HL-60 (cell line): Measurements from ENCODE around the gene SPP1.
"Not testable (repeated sequence)": the region's sequence is repeated elsewhere in the genome, so short reads cannot be mapped to it uniquely, and the experiment has no call there.

Experiments
- DNase-seq, 2 experiments: peaks; one replicate each; pipeline ENCODE4 v3.0.0-alpha.2; 2010 to 2020; ENCODE audit warnings: low read depth in 1 of 2, low spot score in 1 of 2
- H3K27ac ChIP-seq: fragments of 250-450 bp; sonication (Bioruptor Pico); replicated peaks from 2 replicates; pipeline ENCODE4 v1.5.1; 2020; ENCODE audit warnings: mild to moderate bottlenecking, moderate library complexity
- H3K27me3 ChIP-seq: fragments of 250-450 bp; sonication (Bioruptor Pico); 2 replicates; pipeline ENCODE4 v1.5.1; 2021; ENCODE audit warnings: mild to moderate bottlenecking, moderate library complexity; ENCODE audit not compliant: insufficient read depth, poor library complexity, severe bottlenecking
- H3K4me3 ChIP-seq: replicated peaks from 2 replicates; pipeline ENCODE4 v1.5.1; 2011; ENCODE audit warnings: mild to moderate bottlenecking, control low read depth, low read length; ENCODE audit not compliant: insufficient read depth
- GABPA ChIP-seq: IDR thresholded peaks from 2 replicates; pipeline ENCODE4 v1.6.1; 2012; ENCODE audit warnings: low read depth
- POLR2AphosphoS5 ChIP-seq: IDR thresholded peaks from 2 replicates; pipeline ENCODE4 v1.6.1; 2012; ENCODE audit warnings: low read depth
- SPI1 ChIP-seq: IDR thresholded peaks from 2 replicates; pipeline ENCODE4 v1.6.1; 2012; ENCODE audit warnings: low read depth, mild to moderate bottlenecking, borderline replicate concordance
- TF ChIP-seq, protein P1 (sequence below): IDR thresholded peaks from one replicate; pipeline ENCODE4 v1.5.1; 2011; ENCODE audit warnings: low read length, control low read depth, inconsistent platforms; ENCODE audit not compliant: insufficient read depth
- TF ChIP-seq, protein P2 (sequence below): IDR thresholded peaks from 2 replicates; pipeline ENCODE4 v1.6.1; 2012; ENCODE audit warnings: low read depth; ENCODE audit not compliant: insufficient replicate concordance

Gene SPP1

DNA sequence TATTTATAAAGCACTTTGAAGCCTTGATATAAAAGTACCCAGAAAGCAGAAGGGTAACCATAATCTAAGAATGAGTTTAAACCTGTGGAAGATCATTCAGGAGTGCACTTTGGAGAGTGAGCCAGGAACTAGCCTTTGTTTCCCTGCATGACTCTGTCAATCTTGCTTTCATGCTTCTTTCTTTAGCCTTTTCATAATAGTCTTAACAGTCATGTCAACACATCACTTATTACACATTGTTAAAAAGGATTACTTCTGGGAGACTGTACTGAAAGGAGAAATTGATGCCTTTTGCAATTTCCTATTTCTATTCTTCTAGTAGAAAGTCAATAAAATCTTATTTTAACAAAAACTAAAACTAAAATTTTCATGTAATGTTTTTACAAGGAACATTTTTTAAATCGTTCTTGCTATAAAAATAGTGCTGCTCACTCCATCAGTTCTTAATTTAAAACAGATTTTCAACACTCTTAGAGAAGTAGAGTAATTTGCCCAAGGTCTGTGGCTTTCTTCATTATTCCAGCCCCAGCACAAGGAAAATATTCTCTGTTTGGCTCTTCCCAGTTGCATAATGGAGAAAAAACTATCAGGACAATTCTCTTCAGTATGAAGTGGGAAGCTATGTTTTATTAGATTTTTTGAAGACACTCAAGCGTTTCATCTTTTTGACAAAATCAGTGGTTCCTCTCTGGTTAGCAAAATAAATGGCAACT, 35.4 kb upstream of the SPP1 start:
- TF ChIP-seq SPI1 (no peak), GABPA (no peak), POLR2AphosphoS5 (no peak)
- TF ChIP-seq, protein P1, sequence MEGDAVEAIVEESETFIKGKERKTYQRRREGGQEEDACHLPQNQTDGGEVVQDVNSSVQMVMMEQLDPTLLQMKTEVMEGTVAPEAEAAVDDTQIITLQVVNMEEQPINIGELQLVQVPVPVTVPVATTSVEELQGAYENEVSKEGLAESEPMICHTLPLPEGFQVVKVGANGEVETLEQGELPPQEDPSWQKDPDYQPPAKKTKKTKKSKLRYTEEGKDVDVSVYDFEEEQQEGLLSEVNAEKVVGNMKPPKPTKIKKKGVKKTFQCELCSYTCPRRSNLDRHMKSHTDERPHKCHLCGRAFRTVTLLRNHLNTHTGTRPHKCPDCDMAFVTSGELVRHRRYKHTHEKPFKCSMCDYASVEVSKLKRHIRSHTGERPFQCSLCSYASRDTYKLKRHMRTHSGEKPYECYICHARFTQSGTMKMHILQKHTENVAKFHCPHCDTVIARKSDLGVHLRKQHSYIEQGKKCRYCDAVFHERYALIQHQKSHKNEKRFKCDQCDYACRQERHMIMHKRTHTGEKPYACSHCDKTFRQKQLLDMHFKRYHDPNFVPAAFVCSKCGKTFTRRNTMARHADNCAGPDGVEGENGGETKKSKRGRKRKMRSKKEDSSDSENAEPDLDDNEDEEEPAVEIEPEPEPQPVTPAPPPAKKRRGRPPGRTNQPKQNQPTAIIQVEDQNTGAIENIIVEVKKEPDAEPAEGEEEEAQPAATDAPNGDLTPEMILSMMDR: no peak
- TF ChIP-seq, protein P2, sequence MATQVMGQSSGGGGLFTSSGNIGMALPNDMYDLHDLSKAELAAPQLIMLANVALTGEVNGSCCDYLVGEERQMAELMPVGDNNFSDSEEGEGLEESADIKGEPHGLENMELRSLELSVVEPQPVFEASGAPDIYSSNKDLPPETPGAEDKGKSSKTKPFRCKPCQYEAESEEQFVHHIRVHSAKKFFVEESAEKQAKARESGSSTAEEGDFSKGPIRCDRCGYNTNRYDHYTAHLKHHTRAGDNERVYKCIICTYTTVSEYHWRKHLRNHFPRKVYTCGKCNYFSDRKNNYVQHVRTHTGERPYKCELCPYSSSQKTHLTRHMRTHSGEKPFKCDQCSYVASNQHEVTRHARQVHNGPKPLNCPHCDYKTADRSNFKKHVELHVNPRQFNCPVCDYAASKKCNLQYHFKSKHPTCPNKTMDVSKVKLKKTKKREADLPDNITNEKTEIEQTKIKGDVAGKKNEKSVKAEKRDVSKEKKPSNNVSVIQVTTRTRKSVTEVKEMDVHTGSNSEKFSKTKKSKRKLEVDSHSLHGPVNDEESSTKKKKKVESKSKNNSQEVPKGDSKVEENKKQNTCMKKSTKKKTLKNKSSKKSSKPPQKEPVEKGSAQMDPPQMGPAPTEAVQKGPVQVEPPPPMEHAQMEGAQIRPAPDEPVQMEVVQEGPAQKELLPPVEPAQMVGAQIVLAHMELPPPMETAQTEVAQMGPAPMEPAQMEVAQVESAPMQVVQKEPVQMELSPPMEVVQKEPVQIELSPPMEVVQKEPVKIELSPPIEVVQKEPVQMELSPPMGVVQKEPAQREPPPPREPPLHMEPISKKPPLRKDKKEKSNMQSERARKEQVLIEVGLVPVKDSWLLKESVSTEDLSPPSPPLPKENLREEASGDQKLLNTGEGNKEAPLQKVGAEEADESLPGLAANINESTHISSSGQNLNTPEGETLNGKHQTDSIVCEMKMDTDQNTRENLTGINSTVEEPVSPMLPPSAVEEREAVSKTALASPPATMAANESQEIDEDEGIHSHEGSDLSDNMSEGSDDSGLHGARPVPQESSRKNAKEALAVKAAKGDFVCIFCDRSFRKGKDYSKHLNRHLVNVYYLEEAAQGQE: no peak
- H3K4me3 ChIP-seq: no peak overlapping the region
- H3K27ac ChIP-seq: no peak overlapping the region
- DNase-seq: no peak
- no peaks in the 10 kb centered on the region for H3K27me3 ChIP-seq

DNA sequence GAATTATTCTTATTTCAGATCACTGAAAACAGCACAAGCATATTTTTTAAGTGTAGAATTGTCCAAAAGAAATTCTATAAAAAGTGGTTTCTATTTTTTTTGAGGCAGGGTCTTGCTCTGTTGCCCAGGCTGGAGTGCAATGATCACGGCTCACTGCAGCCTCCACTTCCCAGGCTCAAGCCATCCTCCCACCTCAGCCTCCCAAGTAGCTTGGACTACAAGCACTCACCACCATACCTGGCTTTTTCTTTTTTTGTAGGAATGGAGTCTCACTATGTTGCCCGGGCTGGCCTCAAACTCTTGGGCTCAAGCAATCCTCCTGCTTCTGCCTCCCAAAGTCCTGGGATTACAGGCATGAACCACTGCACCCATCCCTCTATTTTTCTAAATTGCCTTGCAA, 34.7 kb upstream of the SPP1 start:
- not testable (repeated sequence) for H3K27me3 ChIP-seq

DNA sequence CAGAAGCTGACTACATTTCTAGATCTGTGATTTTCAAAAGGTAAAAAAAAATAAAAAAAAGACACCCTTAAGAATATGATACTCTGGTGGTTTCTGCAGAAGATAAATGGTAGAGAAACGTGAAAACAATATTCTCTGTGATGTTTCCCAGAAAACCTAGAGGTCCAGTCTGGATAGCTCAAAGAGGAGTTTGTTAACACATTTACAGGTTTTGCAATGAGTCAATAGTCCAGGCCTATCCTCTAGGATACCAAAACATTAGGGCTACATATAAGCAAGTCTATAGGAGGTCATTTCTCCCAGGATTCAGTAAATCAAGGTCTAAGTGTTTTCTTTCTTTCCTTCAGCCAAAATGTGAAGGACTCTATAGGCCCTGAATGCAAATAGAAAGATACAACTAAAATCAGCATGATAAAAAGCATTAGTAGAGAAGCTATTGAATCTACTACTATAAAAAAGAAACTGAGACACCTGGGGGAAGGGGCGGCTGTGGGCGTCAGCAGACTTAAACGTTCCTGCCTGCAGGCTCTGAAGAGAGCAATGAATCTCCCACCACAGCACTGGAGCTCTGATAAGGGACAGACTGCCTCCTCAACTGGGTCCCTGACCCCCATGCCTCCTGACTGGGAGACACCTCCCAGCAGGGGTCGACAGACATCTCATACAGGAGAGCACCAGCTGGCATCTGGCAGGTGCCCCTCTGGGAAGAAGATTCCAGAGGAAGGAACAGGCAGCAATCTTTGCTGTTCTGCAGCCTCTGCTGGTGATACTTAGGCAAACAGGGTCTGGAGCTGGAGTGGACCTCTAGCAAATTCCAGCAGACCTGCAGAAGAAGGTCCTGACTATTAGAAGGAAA, 33.7 kb upstream of the SPP1 start:
- Histone ChIP-seq H3K27ac (no peak overlapping the region), H3K27me3 (no peaks in the 10 kb centered on the region), H3K4me3 (no peak overlapping the region)
- no peak for DNase-seq
- TF ChIP-seq GABPA (no peak), SPI1 (no peak), POLR2AphosphoS5 (no peak)
- TF ChIP-seq, protein P2: no peak
- TF ChIP-seq, protein P1: no peak

More for the DNA sequence above, 34.7 kb upstream of the SPP1 start:
- H3K27ac ChIP-seq, DNase-seq, H3K4me3 ChIP-seq: not testable (repeated sequence)

DNA sequence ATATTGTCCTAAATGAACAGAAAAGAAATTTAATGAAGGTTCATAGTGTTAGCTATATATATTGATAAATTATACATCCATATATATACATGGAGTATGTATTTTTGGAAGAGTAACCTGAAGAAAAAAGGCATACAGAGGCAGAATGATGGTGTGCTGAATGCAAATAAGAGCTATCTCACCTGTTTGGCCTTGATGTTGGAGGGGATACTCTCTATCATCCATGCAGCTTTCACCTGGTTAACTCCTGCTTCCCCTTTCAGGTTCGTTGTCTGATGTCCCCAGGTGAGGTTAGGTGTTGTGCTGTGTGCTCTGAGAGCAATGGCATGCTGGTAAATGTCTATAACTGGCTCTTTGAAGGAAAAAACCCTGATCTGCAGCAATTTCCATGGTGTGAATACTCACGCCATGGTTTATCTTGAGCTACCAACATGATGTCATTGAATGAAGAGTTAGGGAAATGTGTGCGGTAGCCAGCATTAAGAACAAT, 31.8 kb upstream of the SPP1 start:
- H3K27me3 ChIP-seq: no peaks in the 10 kb centered on the region
- TF ChIP-seq, protein P2: no peak
- no peak for TF ChIP-seq GABPA
- TF ChIP-seq, protein P1: no peak
- H3K4me3 ChIP-seq: no peak overlapping the region
- no peak for DNase-seq
- no peak overlapping the region for H3K27ac ChIP-seq
